Activated T-cell treated with anti-CD3 and anti-CD28 coated beads for 4 hours (primary cell): ENCODE results near the gene USP10.
"Not testable (repeated sequence)": the region's sequence is repeated elsewhere in the genome, so short reads cannot be mapped to it uniquely, and the experiment has no call there.

Source experiments
- DNase-seq: peaks from one replicate; pipeline ENCODE4 v3.0.0-alpha.2; 2020

USP10 gene

DNA sequence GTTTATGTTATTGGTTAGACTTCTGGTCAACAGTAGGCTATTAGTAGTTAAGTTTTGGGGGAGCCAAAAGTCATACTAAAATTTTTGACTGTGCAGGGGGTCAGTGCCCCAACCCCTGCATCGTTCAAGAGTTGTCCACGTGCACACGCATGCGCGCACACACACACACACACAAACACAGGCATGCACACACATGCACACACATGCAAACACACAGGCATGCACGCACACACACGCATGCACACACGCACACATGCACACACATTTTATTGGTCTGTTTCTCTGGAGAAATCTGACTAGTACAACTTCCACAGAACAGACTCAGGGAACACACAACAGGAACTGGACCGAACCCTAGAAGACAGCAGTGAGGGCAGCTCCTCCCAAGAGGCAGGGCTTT lies 24.4 kb upstream of the USP10 start:
- no peak for DNase-seq

DNA sequence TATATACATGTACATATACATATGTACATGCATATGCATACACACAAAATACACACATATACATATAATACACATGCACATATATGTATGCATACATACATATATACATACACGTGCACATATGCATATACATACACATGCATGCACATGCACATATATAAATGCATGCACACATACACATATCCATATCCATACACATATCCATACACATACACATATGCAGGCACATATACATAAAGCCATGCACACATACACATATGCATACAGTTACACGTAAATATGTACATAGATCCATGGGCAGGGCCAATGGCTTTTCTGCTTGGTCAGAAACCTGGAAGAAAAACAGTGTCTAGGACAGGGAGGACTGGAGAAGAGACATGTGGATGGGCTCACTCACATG lies 23.9 kb upstream of the USP10 start:
- DNase-seq: no peak

DNA sequence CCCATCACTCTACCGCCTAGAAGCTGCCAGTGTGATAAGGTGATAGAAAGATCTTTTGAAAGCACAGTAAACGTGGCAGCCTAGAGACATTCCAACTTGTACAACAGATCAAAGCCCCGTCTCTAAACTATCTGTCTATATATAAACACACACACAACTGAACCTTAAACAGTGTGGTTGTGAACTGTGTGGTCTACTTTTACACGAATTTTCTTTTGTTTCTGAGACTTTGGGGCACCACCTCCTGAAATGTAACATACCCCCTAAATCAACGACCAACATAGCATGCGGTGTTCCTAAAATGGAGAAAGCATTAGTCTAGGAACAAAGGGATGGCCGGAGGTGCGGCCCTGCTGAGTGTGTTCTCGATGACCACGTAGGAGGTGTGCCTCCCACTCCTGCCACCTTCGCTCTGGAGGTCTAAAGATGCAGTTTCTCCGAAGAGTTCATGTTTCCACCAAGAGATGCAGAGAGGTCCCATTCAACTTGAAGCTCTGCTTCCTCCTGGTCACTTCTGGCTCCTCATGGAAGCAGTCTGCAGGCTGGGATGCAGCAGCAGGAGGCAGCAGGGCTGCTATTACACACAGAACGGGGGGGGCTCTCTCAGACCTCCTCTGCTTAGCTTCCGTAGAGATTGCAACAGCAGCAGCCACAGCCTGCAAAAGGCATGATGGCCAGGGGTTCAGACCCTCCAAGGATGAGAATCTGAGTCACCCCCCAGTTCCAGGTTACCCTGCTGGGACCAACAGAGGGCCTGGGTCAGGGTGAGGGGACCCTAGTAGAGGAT lies 22.6 kb upstream of the USP10 start:
- DNase-seq: no peak

DNA sequence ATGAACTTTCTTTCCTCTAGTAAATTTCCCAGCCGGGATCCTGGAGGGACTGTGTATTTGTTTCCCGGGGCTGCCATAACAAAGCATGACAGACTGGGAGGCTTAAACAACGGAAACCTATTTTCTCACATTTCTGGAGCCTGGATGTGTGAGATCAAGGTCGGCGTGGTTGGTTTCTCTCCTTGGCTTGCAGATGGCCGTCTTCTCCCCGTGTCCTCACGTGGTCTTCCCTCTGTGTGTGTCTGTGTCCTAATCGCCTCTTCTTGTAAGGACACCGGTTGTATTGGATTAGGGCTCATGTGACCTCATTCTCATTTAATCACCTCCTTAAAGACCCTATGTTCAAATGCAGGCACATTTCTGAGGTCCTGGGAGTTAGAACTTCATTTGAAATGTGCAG lies 22.0 kb upstream of the USP10 start:
- DNase-seq: no peak

DNA sequence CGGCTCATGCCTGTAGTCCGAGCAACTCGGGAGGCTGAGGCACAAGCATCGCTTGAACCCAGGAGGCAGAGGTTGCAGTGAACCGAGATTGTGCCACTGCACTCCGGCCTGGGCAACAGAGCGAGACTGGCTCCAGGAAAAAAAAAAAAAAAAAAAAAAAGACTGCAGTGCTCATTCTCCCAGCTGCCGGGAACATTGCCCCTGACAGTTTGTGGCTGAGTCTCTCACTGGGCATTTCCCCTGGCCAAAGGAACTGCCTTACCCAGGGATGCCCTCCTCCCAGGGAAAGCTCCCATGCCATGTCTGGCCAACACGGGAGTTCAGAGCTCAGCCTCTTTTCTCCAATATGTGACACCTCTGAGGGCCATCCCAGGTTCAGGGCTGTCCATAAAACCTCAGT lies 21.3 kb upstream of the USP10 start:
- DNase-seq: no peak

DNA sequence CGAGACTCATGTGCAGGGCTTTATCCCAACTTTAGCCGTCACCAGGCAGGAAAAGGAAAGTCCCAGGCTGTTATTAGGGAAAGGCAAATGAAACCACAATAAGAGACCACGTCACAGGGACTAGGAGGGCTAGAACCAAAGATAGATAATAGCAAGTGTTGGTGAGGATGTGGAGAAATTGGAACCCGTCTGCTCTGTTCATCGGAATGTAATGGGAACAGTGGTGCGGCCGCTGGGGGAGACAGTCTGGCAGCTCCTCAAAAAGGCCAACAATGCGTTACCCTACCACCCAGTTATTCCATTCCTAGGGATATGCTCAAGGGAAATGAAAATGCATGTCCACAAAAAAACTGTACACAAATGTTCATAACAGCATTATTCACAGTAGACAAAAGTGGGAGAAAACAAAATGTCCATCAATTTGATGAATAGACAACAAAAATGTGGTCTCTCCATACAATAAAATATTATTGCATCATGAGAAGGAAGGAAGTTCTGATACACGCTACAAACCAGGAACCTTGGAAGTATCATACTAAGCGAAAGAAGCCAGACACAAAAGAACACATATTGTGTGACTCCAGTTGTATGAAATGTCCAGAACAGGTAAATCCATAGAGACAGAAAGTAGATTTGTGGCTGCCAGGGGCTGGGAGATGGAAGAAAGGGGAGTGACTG lies 19.5 kb upstream of the USP10 start:
- DNase-seq: no peak

DNA sequence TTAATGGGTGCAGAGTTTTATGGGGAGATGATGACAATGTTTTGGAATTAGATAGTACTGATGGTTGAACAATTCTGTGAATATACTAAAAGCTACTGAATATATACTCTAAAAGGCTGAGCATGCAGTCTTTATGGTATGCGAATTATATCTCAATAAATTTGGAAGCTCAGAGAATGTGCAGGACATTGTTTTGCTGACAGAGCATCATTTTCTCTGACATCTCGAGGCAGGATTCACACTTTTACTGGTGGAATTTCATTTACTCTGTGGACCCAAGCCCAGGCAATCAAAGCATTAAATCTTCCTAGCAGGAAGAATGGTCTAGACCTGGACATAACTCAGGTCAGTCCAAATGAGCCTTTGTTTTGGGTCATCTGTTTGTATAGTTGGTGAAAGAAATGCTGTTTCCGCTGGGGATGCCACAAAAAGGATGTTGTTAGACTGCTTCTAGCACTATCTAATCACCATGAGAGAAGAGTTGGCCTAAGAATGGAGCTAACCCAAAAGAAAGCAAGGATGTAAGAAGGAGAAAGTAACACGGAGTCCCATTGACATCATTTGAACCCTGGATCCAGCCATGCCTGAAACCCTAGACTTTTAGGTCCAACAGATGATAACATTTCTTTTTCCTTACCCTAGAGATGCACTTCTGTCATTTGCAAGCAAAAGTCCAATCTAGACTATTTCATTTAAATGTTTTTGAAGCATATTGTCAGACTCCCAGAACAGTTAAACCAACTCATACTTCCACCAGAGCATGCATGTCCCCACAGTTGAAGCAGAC lies 18.8 kb upstream of the USP10 start:
- DNase-seq: no peak

DNA sequence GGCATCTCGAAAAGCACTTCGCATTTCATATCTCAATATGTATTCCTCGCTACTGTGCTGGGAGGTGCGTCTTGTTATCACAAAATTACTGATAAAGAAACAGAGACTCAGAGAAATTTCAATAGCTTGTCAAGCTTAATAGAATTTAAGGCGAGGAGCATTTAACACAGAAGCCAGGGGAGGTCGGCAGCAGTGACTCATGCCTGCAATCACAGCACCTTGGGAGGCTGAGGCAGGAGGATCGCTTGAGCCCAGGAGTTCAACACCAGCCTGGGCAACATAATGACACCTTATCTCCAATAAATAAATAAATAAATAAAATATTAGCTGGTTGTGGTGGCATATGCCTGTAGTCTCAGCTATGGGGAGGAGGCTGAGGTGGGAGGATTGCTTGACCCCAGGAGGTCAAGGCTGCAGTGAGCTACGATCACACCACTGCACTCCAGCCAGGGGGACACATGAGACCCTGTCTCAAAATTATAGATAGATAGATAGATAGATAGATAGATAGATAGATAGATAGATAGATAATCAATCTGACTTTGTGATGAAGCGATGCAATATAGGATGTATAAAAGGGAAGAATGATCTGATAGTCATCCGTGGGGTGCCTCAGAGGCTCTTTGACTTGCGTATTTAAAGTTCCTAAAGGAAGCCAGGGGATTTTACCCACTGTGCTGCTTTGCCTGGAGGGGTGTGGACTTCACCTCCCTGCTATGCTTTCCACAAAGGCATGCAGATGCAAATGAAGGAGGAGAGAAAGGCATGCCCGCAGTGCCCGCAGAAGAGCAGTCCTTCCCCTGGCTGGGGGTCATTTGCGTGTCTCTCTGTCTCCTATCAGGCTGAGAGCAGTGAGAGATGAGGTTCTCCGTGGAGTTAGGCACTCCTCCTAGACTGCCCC lies 15.9 kb upstream of the USP10 start:
- DNase-seq: no peak

DNA sequence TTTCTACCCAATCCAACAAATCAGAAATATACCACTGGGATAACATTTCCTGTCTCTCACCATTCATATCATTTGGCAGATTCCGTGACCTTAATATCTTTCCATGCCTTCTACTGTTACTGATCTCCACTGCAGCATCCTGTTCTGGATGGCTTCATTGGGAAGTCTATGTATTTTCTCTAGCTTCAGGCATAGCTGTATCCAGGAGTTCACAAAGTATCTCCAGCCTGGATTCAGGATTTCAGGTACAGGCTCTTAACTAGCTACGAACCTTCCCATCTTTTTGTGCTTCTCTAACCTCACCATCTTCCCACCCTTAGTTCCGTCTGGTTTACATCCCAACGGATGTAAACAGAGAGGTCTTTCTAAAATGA lies 15.2 kb upstream of the USP10 start:
- no peak for DNase-seq

DNA sequence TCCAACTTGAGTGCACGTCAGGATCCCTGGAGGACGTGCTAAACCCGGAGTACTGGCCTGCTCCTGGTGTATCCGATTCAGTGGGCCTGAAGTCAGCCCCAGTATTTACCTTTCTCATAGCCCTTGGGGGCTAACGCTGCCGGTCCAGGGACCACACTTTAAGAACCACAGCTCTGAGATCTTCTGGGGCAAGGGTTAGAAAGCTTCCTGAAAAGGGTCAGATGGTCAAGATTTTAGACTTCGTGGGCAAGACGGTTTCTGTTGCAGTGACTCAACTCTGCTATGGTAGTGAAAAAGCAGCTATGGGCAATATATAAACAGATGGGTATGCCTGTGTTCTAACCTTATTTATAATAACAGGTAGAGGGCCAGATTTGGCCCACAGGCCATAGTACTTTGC lies 14.6 kb upstream of the USP10 start:
- no peak for DNase-seq

DNA sequence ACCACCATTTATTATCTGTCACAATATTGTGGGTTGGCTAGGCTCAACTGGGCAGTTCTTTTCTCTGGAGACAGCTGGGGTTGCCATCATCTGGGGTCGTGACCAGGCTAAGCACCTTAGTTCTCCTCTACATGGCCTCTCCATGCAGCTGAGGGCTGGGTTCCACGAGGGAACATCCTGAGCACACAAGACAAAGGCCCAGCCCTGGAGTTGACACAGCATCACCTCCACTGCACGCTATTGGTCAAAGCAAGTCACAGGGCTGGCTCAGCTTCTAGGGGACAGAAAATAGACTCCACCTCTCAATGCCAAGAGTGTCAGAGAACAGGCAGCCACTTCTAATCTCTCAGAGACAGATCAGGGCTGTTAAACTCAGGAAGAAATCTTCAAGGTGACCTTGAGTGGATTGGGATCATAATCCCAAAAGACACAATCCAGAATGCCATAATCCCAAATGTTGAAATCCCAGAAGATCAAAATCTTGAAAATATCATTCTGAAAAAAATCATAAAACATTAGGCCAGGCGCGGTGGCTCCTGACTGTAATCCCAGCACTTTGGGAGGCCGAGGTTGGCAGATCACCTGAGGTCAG lies 13.0 kb upstream of the USP10 start:
- no peak for DNase-seq

DNA sequence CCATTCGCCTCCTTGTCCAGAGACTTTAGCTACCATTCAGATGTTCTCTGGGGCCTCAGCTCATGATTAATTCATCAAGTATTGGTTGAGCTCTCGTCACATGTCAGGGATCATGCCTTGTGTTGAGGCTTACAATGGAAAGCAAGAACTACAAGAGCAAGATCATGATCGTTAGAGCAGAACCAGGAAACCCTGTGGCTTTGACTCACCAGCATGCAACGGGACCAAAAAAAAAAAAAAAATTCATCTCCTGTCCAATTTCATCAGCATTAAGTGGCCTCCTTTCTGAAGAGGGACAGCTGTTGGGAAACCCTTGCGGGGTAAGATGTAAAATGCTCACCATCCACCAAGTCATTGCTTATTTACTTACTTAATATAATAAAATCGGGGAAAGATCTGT lies 12.1 kb upstream of the USP10 start:
- no peak for DNase-seq

DNA sequence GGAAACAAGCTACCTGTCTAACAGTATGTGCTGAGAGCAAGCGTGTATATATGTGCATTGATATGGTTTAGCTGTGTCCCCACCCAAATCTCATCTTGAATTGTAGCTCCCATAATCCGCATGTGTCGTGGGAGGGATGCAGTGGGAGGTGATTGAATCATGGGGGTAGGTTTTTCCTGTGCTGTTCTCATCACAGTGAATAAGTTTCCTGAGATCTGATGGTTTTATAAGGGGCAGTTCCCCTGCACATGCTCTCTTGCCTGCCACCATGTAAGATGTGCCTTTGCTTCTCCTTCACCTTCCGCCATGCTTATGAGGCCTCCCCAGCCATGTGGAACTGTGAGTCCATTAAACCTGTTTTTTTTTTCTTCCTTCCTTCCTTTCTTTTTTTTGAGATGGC lies 11.6 kb upstream of the USP10 start:
- DNase-seq: not testable (repeated sequence)

DNA sequence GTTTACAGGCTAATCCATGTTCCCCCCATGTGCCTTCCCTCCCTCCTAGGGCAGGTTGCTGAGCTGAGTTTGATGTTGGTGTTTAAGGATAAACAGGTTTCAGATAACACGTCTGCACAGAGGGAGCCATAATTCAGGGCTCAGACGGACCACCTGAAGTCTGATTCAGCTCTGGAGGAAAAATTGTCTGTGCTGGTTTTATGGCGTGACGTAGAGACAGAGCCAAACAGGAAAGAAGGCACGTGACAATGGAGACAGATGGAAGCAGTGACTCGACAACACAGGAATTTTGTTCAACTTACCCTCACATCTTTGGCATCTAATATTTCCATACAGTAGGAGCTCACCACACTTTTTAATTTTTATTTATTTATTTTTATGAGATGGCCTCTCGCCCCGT lies 10.7 kb upstream of the USP10 start:
- no peak for DNase-seq

DNA sequence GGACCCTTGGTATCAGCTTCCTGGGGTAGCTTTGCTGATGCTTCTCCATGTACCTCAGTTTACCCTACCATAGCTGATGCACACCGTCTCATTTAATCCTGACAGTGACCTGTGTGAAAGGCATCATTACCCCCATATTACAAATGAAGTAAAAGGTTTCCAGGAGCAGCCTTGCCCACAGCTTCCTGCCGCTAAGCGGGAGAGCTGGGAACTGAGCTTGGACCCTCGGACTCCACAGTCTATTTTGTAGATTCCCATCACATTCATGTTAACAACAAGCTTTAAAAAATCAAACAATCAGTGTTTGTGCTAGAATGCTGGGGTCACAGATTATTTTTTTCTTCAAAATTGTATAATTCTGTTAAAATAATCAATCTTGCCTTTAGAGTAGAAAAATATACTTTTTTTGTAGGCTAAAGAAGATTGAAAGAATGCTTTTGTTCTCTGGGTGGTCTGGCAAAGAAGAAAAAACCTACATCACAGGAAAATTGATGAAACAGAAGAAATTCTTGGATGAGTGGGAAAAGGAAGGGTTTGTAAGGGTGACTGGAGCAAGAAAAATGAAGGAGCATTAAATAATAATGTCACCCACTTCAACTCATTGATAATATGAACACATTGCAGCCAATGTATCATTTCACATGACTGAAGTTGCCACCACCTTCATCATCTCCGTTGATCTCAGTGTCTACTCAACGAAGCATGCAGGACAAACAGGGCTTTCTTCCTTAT lies 9.5 kb upstream of the USP10 start:
- DNase-seq: no peak

DNA sequence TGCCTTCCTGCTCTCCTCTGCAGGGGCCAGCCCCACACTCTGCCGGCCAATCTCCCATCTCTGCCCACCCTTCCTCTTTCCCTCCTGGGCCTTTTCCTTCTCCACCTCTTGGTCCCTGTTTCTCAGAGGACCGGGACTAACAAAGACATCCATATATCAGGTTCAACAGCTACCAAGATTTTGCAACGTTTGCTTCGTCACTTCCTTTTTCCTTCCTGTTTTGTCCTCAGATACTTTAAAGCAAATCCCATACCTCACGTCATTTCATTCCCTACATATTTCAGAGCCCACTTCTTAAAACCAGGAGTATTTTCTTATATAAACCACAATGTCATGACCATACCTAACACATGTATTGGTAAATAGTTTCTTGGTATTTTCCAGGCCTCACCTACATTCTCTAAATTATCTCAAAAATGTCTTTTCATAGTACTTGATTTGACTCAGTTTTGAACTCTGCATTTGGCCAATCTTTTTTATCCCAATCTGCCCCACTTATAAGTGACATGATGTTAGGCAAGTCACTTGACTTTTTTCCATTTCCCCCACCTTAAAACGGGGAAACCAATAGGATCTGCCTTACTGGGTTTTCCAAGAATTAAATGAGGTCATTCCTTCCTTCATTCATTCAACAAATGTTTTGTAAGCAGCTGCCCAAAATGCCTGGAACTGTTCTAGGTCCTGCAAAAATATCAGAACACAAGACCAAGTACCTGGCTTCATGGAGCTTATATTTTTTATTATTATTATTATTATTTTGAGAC lies 7.2 kb upstream of the USP10 start:
- no peak for DNase-seq

DNA sequence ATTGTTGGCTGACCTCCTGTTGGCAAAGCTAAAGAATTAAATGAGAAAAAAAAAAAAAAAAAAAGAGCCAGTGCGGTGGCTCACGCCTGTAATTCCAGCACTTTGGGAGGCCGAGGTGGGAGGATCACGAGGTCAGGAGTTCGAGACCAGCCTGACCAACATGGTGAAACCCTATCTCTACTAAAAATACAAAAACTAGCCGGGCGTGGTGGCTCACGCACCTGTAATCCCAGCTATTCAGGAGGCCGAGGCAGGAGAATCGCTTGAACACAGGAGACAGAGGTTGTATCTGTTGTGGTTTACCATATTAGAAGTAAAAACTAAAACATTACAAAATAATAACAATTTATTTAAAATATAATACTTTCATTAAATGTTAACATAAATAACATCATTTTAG lies 5.9 kb upstream of the USP10 start:
- not testable (repeated sequence) for DNase-seq

DNA sequence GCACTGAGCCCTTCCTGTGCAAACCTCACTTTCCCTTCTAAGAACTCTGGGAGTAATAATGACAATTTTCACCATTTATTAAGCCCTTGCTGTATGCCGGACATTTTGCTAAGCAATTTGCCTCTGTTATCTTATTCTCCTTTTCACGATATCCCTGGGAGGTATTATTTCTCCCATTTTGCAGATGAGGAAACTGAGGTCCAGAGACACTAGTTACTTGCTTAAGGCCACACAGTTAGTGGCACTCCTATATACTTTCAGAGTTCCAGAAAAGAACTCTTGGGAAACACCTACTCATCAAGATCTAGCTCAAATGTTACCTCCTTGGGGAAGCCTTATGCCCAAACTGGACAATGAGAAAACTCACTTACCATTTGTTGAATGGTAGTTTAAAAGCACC lies 4.8 kb upstream of the USP10 start:
- no peak for DNase-seq

DNA sequence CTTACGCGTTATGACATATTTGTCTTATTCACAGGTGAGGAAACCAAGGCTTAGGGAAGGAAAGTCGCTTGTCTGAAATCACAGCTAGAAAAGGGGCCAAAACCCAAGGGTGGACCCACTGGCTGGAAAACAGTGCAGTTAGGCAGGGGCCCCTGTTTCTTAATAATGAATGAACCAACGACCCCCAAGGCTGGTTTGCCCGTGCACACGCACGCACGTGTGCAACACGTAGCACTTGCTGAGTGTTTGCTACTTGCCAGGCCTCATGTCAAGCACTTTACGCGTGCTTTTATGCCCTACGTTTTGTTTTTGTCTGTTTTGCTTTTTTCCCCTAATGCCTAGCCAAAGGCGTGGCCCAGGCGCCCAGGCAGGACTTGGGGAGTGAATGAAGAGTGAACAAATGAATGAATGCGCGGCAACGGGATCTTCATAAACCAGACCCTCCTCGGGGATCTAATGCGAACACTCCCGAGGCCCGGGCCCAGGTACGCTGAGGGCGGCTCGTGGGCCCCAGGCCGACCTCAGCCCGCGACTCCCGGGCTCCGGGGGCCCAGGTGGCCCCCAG lies 571 bp upstream of the USP10 start:
- DNase-seq: no peak

DNA sequence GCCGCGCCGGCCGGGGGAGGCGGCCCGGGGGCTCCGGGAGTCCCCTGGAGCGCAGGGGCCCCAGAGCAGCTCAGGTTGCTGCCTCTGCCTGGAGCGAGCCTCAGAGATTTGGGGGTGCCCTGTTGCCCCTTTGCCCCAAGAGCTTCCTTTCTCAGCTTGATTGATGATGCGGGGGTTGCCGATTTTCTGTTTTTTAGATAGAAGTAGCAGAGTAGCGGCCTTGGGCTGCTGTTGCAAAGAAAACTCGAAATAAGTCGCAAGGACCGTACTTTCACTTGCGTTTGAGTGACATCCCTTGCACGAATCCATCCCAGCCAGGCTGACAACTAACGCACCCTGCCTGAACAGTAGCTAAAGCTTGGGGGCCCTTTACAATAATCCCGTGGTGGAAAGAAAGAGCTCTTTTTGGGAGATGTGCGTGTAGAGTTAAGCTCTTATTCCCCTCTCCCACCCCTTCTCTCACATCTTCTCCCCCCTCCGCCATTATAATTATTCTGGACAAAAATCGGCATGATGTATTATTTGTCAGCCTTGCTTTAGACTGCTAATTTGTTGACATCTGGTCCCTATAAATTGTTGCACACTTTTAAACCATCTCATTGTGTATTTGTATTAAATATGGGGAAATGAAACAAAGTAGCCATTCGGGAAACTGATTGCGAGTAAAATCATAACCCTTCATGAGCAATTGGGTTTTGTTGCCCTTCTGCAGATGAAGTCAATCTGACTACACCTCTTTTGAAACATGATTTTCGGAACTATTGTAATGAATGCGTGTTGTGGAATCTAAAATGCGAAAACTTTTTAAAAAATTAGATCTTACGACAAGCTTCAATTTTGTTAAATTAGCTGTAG lies 873 bp downstream of the USP10 start:
- peak; percentile 23 for DNase-seq
